GM12878 (cell line): ENCODE data around the gene GLOD5. TPM values are rescaled to one million over a fixed set of nuclear protein-coding genes. Genes with fewer than 3 reads are reported as not detected.

Experiments
- ATAC-seq: fragments of 200-7000 bp; cut with Tn5 transposase; 3 replicates; pipeline ENCODE4 v1.9.1; 2020; ENCODE audit warnings: mild to moderate bottlenecking, moderate library complexity
- BruUV-seq: library from RNA; stranded (reverse); fragments of 400-500 nt; replicated peaks from 2 replicates; lab custom pipeline; 2021; lab: Mats Ljungman, UMichigan
- CTCF ChIA-PET: fragments of 300-600 bp; sonication (Branson Sonifier 250); formaldehyde crosslinking; extraction: SDS; loops from one replicate; lab custom pipeline; 2021; ENCODE audit warnings: inconsistent platforms; lab: Yijun Ruan, JAX
- POLR2A ChIA-PET: fragments of 350-600 bp; formaldehyde crosslinking; extraction: SDS; loops from one replicate; lab custom pipeline; 2021; ENCODE audit warnings: inconsistent platforms; lab: Charles Lee
- RAD21 ChIA-PET: fragments of 300-600 bp; sonication (Branson Sonifier 250); formaldehyde crosslinking; loops from one replicate; lab custom pipeline; 2023; ENCODE audit warnings: antibody characterized with exemption; ENCODE audit not compliant: unreplicated experiment; lab: Charles Lee
- SMC1A ChIA-PET: fragments of 300-600 bp; sonication (Branson Sonifier 250); formaldehyde crosslinking; loops from one replicate; lab custom pipeline; 2023; ENCODE audit not compliant: unreplicated experiment, uncharacterized antibody; lab: Charles Lee
- DNase-seq: peaks from one replicate; pipeline ENCODE4 v3.0.0-alpha.2; 2011; ENCODE audit warnings: low read depth, low spot score
- FAIRE-seq: peaks from 3 replicates; lab custom pipeline; 2011; peaks lifted over from hg19 to GRCh38; lab: Jason Lieb, UNC
- H2AFZ ChIP-seq: 2 replicates; pipeline ENCODE4 v1.6.0; 2011; ENCODE audit warnings: low read depth, low read length, control low read depth; ENCODE audit not compliant: control insufficient read depth
- H3K27ac ChIP-seq: 2 replicates; pipeline ENCODE4 v1.5.1; 2011; ENCODE audit warnings: control low read depth; ENCODE audit not compliant: control insufficient read depth, insufficient read depth
- H3K27me3 ChIP-seq, 2 experiments: replicated peaks in 1 of 2; 2 replicates each; pipeline versions ENCODE4 v1.6.0 to v1.6.1; 2011; ENCODE audit warnings: low read length in 1 of 2; ENCODE audit not compliant: control insufficient read depth in 2 of 2, insufficient read depth in 2 of 2
- H3K36me3 ChIP-seq, 2 experiments: 2 replicates each; pipeline ENCODE4 v1.5.1; 2011; ENCODE audit warnings: low read length in 1 of 2; ENCODE audit not compliant: control insufficient read depth in 2 of 2, insufficient read depth in 2 of 2
- H3K4me1 ChIP-seq: 2 replicates; pipeline ENCODE4 v1.6.1; 2011; ENCODE audit warnings: mild to moderate bottlenecking, low read length, moderate library complexity, mixed read lengths; ENCODE audit not compliant: control insufficient read depth, insufficient read depth
- H3K4me2 ChIP-seq: 2 replicates; pipeline ENCODE4 v1.6.0; 2011; ENCODE audit warnings: control low read depth; ENCODE audit not compliant: control insufficient read depth, insufficient read depth
- H3K4me3 ChIP-seq: fragments of 200-600 bp; sonication (generic); 2 replicates; pipeline ENCODE4 v1.5.1; 2016
- H3K79me2 ChIP-seq: 2 replicates; pipeline ENCODE4 v1.6.0; 2011; ENCODE audit warnings: low read length; ENCODE audit not compliant: control insufficient read depth, insufficient read depth
- H3K9ac ChIP-seq: 2 replicates; pipeline ENCODE4 v1.8.0; 2011; ENCODE audit warnings: low read length, control low read depth, mixed read lengths; ENCODE audit not compliant: control insufficient read depth, insufficient read depth
- H3K9me3 ChIP-seq: replicated peaks from 3 replicates; pipeline ENCODE4 v1.5.1; 2011; ENCODE audit warnings: mild to moderate bottlenecking, low read length; ENCODE audit not compliant: control insufficient read depth, insufficient read depth
- H4K20me1 ChIP-seq: 2 replicates; pipeline ENCODE4 v1.6.0; 2011; ENCODE audit not compliant: control insufficient read depth, insufficient read depth
- BACH1 ChIP-seq: fragments of 450-650 bp; IDR thresholded peaks from 2 replicates; pipeline ENCODE4 v1.6.1; 2017; ENCODE audit warnings: mild to moderate bottlenecking, borderline replicate concordance
- ELK1 ChIP-seq: IDR thresholded peaks from 2 replicates; pipeline ENCODE4 v1.6.1; 2012; ENCODE audit warnings: low read depth, low read length, improper control_type of control experiment
- GATAD2B ChIP-seq: fragments of 450-650 bp; conservative IDR thresholded peaks from 2 replicates; pipeline ENCODE4 v1.6.1; 2017; ENCODE audit warnings: low read depth, mild to moderate bottlenecking, moderate library complexity
- RELA ChIP-seq: fragments of 450-650 bp; IDR thresholded peaks from 2 replicates; pipeline ENCODE4 v1.8.0; 2014; ENCODE audit warnings: borderline replicate concordance; ENCODE audit not compliant: partially characterized antibody
- SIX5 ChIP-seq: IDR thresholded peaks from 2 replicates; pipeline ENCODE4 v1.6.1; 2011; ENCODE audit warnings: mild to moderate bottlenecking, low read depth, low read length, moderate library complexity; ENCODE audit not compliant: severe bottlenecking
- TCF3 ChIP-seq: IDR thresholded peaks from 2 replicates; pipeline ENCODE4 v1.6.1; 2012; ENCODE audit warnings: low read depth, mild to moderate bottlenecking, low read length, borderline replicate concordance; ENCODE audit not compliant: insufficient read depth
- ZNF207 ChIP-seq: fragments of 450-650 bp; IDR thresholded peaks from 2 replicates; pipeline ENCODE4 v1.6.1; 2014; ENCODE audit warnings: antibody characterized with exemption, mild to moderate bottlenecking, borderline replicate concordance
- WGBS: methylation state at CpG from one replicate; pipeline ENCODE4 v1.1.6; 2016; ENCODE audit warnings: low lambda C conversion rate; ENCODE audit not compliant: insufficient replicate concordance, insufficient coverage; ENCODE audit errors: missing lambda C conversion rate; 5-methylcytosine and 5-hydroxymethylcytosine counted together
- in situ Hi-C: fragments of 300-500 bp; cut with MboI; formaldehyde crosslinking; loops from 9 replicates; pipeline ENCODE4 v1.14.3; 2018; ENCODE audit warnings: mixed read lengths
- intact Hi-C: fragments of 100-400 bp; cut with micrococcal nuclease; formaldehyde crosslinking; loops from one replicate; pipeline ENCODE4 v1.14.2; 2022; ENCODE audit not compliant: unreplicated experiment
- polyA plus RNA-seq, 11 experiments: library from polyadenylated mRNA; depleted of rRNA in 4 of 11; unstranded in 6 of 11; stranded (reverse) in 5 of 11; fragments of >200 nt; fragmentation: Nextera tagmentation in 4 of 11; fragmentation: Illumina TruSeq in 1 of 11; extraction: Ambion mirVana in 4 of 11; extraction: Trizol in 1 of 11; gene quantifications; 1 replicate in 1 of 11; 2 replicates in 10 of 11; pipeline versions ENCODE4 v1.2.1 to v1.2.3, GENCODE V29; 2011 to 2016; ENCODE audit warnings: inconsistent platforms in 2 of 11, missing spikeins in 2 of 11, low read depth in 1 of 11
- total RNA-seq, 4 experiments: library from RNA; depleted of rRNA in 3 of 4; stranded (reverse); fragments of >200 nt in 3 of 4; fragmentation: Illumina TruSeq in 1 of 4; extraction: Trizol in 1 of 4; gene quantifications; 2 replicates each; pipeline versions ENCODE4 v1.2.1 to v1.2.3, GENCODE V29; 2013 to 2021
- TF ChIP-seq, protein P1 (sequence below): IDR thresholded peaks from 2 replicates; pipeline ENCODE4 v1.6.1; 2012; ENCODE audit warnings: low read length, inconsistent platforms

The GLOD5 gene
- total and polyA plus RNA-seq, 10 of the 15 experiments (the other 5 are each of a cell fraction or from before 2014, with no cell fraction given) = not detected

DNA sequence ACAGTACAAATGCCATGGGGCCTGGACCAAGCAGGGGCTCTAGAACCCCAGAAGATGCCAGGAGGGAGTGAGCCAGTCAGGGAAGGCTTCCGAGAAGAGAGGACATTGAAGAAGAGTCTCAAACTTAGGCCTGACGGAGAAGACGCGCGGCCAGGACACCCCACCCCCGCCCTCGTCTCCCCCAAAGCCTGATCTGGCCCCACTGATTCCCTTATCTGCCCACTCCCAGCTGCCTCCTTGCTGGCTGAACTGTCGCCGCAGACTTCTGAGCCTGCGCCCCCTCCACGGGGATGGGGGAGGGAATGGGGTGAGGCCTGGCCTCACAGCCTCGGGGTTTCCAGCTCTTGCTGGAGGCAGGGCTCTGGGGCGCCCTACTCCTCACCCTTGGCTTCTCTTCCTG lies 21.2 kb downstream of the GLOD5 start:
- Histone ChIP-seq H3K27me3 (no peaks in the 10 kb centered on the region), H3K4me2 (no peak overlapping the region), H3K79me2 (no peaks in the 10 kb centered on the region), H3K9ac (no peak overlapping the region), H2AFZ (no peak overlapping the region), H3K36me3 (no peaks in the 10 kb centered on the region), H4K20me1 (no peaks in the 10 kb centered on the region), H3K4me3 (no peak overlapping the region), H3K9me3 (no peaks in the 10 kb centered on the region), H3K27ac (no peak overlapping the region), H3K4me1 (no peaks in the 10 kb centered on the region)
- ChIA-PET POLR2A (no interaction called here), SMC1A (no interaction called here), RAD21 (no interaction called here), CTCF (no interaction called here)
- in situ Hi-C loops (no loop called here), intact Hi-C loops (no loop called here)
- ATAC-seq = no peak
- TF ChIP-seq ZNF207 (no peak), BACH1 (no peak), TCF3 (no peak), ELK1 (no peak), RELA (no peak), GATAD2B (no peak), SIX5 (no peak)
- TF ChIP-seq, protein P1, sequence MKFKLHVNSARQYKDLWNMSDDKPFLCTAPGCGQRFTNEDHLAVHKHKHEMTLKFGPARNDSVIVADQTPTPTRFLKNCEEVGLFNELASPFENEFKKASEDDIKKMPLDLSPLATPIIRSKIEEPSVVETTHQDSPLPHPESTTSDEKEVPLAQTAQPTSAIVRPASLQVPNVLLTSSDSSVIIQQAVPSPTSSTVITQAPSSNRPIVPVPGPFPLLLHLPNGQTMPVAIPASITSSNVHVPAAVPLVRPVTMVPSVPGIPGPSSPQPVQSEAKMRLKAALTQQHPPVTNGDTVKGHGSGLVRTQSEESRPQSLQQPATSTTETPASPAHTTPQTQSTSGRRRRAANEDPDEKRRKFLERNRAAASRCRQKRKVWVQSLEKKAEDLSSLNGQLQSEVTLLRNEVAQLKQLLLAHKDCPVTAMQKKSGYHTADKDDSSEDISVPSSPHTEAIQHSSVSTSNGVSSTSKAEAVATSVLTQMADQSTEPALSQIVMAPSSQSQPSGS = no peak
- WGBS = 71% methylated on average over 7 of the region's 13 CpGs
- DNase-seq = no peak
- no TSS peak for BruUV-seq
- no peak for FAIRE-seq
